GM12878 (cell line): Measurements from ENCODE around the gene TMPRSS4. TPM values are rescaled to one million over a fixed set of nuclear protein-coding genes. Genes with fewer than 3 reads are reported as not detected.

ENCODE experiments used
- ATAC-seq: fragments of 200-7000 bp; cut with Tn5 transposase; 3 replicates; pipeline ENCODE4 v1.9.1; 2020; ENCODE audit warnings: mild to moderate bottlenecking, moderate library complexity
- BruUV-seq: library from RNA; stranded (reverse); fragments of 400-500 nt; replicated peaks from 2 replicates; lab custom pipeline; 2021; lab: Mats Ljungman, UMichigan
- CTCF ChIA-PET: fragments of 300-600 bp; sonication (Branson Sonifier 250); formaldehyde crosslinking; extraction: SDS; loops from one replicate; lab custom pipeline; 2021; ENCODE audit warnings: inconsistent platforms; lab: Yijun Ruan, JAX
- POLR2A ChIA-PET: fragments of 350-600 bp; formaldehyde crosslinking; extraction: SDS; loops from one replicate; lab custom pipeline; 2021; ENCODE audit warnings: inconsistent platforms; lab: Charles Lee
- RAD21 ChIA-PET: fragments of 300-600 bp; sonication (Branson Sonifier 250); formaldehyde crosslinking; loops from one replicate; lab custom pipeline; 2023; ENCODE audit warnings: antibody characterized with exemption; ENCODE audit not compliant: unreplicated experiment; lab: Charles Lee
- SMC1A ChIA-PET: fragments of 300-600 bp; sonication (Branson Sonifier 250); formaldehyde crosslinking; loops from one replicate; lab custom pipeline; 2023; ENCODE audit not compliant: unreplicated experiment, uncharacterized antibody; lab: Charles Lee
- DNase-seq: peaks from one replicate; pipeline ENCODE4 v3.0.0-alpha.2; 2011; ENCODE audit warnings: low read depth, low spot score
- FAIRE-seq: peaks from 3 replicates; lab custom pipeline; 2011; peaks lifted over from hg19 to GRCh38; lab: Jason Lieb, UNC
- H2AFZ ChIP-seq: 2 replicates; pipeline ENCODE4 v1.6.0; 2011; ENCODE audit warnings: low read depth, low read length, control low read depth; ENCODE audit not compliant: control insufficient read depth
- H3K27ac ChIP-seq: 2 replicates; pipeline ENCODE4 v1.5.1; 2011; ENCODE audit warnings: control low read depth; ENCODE audit not compliant: control insufficient read depth, insufficient read depth
- H3K27me3 ChIP-seq, 2 experiments: replicated peaks in 1 of 2; 2 replicates each; pipeline versions ENCODE4 v1.6.0 to v1.6.1; 2011; ENCODE audit warnings: low read length in 1 of 2; ENCODE audit not compliant: control insufficient read depth in 2 of 2, insufficient read depth in 2 of 2
- H3K36me3 ChIP-seq, 2 experiments: 2 replicates each; pipeline ENCODE4 v1.5.1; 2011; ENCODE audit warnings: low read length in 1 of 2; ENCODE audit not compliant: control insufficient read depth in 2 of 2, insufficient read depth in 2 of 2
- H3K4me1 ChIP-seq: 2 replicates; pipeline ENCODE4 v1.6.1; 2011; ENCODE audit warnings: mild to moderate bottlenecking, low read length, moderate library complexity, mixed read lengths; ENCODE audit not compliant: control insufficient read depth, insufficient read depth
- H3K4me2 ChIP-seq: 2 replicates; pipeline ENCODE4 v1.6.0; 2011; ENCODE audit warnings: control low read depth; ENCODE audit not compliant: control insufficient read depth, insufficient read depth
- H3K4me3 ChIP-seq: fragments of 200-600 bp; sonication (generic); 2 replicates; pipeline ENCODE4 v1.5.1; 2016
- H3K79me2 ChIP-seq: 2 replicates; pipeline ENCODE4 v1.6.0; 2011; ENCODE audit warnings: low read length; ENCODE audit not compliant: control insufficient read depth, insufficient read depth
- H3K9ac ChIP-seq: 2 replicates; pipeline ENCODE4 v1.8.0; 2011; ENCODE audit warnings: low read length, control low read depth, mixed read lengths; ENCODE audit not compliant: control insufficient read depth, insufficient read depth
- H3K9me3 ChIP-seq: replicated peaks from 3 replicates; pipeline ENCODE4 v1.5.1; 2011; ENCODE audit warnings: mild to moderate bottlenecking, low read length; ENCODE audit not compliant: control insufficient read depth, insufficient read depth
- H4K20me1 ChIP-seq: 2 replicates; pipeline ENCODE4 v1.6.0; 2011; ENCODE audit not compliant: control insufficient read depth, insufficient read depth
- ATF7 ChIP-seq: fragments of 450-650 bp; IDR thresholded peaks from 2 replicates; pipeline ENCODE4 v1.6.1; 2016; ENCODE audit warnings: low read depth, mild to moderate bottlenecking
- BACH1 ChIP-seq: fragments of 450-650 bp; IDR thresholded peaks from 2 replicates; pipeline ENCODE4 v1.6.1; 2017; ENCODE audit warnings: mild to moderate bottlenecking, borderline replicate concordance
- CBX3 ChIP-seq: fragments of 200-600 bp; sonication (generic); IDR thresholded peaks from 2 replicates; pipeline ENCODE4 v1.6.1; 2016; ENCODE audit warnings: low read depth, borderline replicate concordance
- FOS ChIP-seq: IDR thresholded peaks from 3 replicates; pipeline ENCODE4 v1.6.1; 2011; ENCODE audit warnings: borderline replicate concordance; ENCODE audit not compliant: insufficient read length; ENCODE audit errors: extremely low read depth
- IKZF1 ChIP-seq: fragments of 450-650 bp; conservative IDR thresholded peaks from 2 replicates; pipeline ENCODE4 v1.6.1; 2017; ENCODE audit warnings: antibody characterized with exemption, mild to moderate bottlenecking
- IRF5 ChIP-seq: fragments of 450-650 bp; IDR thresholded peaks from 2 replicates; pipeline ENCODE4 v1.6.1; 2017; ENCODE audit warnings: borderline replicate concordance
- MLLT1 ChIP-seq: fragments of 450-650 bp; IDR thresholded peaks from 2 replicates; pipeline ENCODE4 v1.6.1; 2016; ENCODE audit warnings: mild to moderate bottlenecking
- MYC ChIP-seq: IDR thresholded peaks from 2 replicates; pipeline ENCODE4 v1.6.1; 2011; ENCODE audit warnings: mild to moderate bottlenecking, low read length, moderate library complexity, inconsistent platforms; ENCODE audit not compliant: insufficient read depth, insufficient replicate concordance, insufficient read length, severe bottlenecking
- PBX3 ChIP-seq: IDR thresholded peaks from 2 replicates; pipeline ENCODE4 v1.6.1; 2011; ENCODE audit warnings: mild to moderate bottlenecking, low read depth, low read length, moderate library complexity; ENCODE audit not compliant: insufficient replicate concordance
- POLR2AphosphoS5 ChIP-seq: IDR thresholded peaks from 2 replicates; pipeline ENCODE4 v1.6.1; 2011; ENCODE audit warnings: mild to moderate bottlenecking, low read length, inconsistent platforms
- RAD51 ChIP-seq: fragments of 450-650 bp; IDR thresholded peaks from 2 replicates; pipeline ENCODE4 v1.6.1; 2016; ENCODE audit warnings: moderate library complexity, mild to moderate bottlenecking, inconsistent platforms
- RBBP5 ChIP-seq: fragments of 200-600 bp; sonication (generic); conservative IDR thresholded peaks from 2 replicates; pipeline ENCODE4 v1.6.1; 2016
- SREBF2 ChIP-seq: IDR thresholded peaks from 2 replicates; pipeline ENCODE4 v1.6.1; 2012; ENCODE audit warnings: mild to moderate bottlenecking, low read length
- STAT3 ChIP-seq: IDR thresholded peaks from 2 replicates; pipeline ENCODE4 v1.6.1; 2011; ENCODE audit warnings: low read depth, low read length, improper control_type of control experiment
- SUPT20H ChIP-seq: IDR thresholded peaks from 2 replicates; pipeline ENCODE4 v1.6.1; 2011; ENCODE audit warnings: low read depth, mild to moderate bottlenecking, low read length, moderate library complexity, borderline replicate concordance; ENCODE audit not compliant: control insufficient read depth
- TCF7 ChIP-seq: IDR thresholded peaks from 2 replicates; pipeline ENCODE4 v1.6.1; 2014; ENCODE audit warnings: antibody characterized with exemption, borderline replicate concordance
- YBX1 ChIP-seq: fragments of 450-650 bp; IDR thresholded peaks from 2 replicates; pipeline ENCODE4 v1.6.1; 2016; ENCODE audit warnings: antibody characterized with exemption
- YY1 ChIP-seq: IDR thresholded peaks from 2 replicates; pipeline ENCODE4 v1.6.1; 2011; ENCODE audit warnings: low read depth, mild to moderate bottlenecking, low read length
- ZSCAN29 ChIP-seq: fragments of 450-650 bp; IDR thresholded peaks from 2 replicates; pipeline ENCODE4 v1.6.1; 2017; ENCODE audit warnings: mild to moderate bottlenecking, moderate library complexity
- WGBS: methylation state at CpG from one replicate; pipeline ENCODE4 v1.1.6; 2016; ENCODE audit warnings: low lambda C conversion rate; ENCODE audit not compliant: insufficient replicate concordance, insufficient coverage; ENCODE audit errors: missing lambda C conversion rate; 5-methylcytosine and 5-hydroxymethylcytosine counted together
- in situ Hi-C: fragments of 300-500 bp; cut with MboI; formaldehyde crosslinking; loops from 9 replicates; pipeline ENCODE4 v1.14.3; 2018; ENCODE audit warnings: mixed read lengths
- intact Hi-C: fragments of 100-400 bp; cut with micrococcal nuclease; formaldehyde crosslinking; loops from one replicate; pipeline ENCODE4 v1.14.2; 2022; ENCODE audit not compliant: unreplicated experiment
- polyA plus RNA-seq, 11 experiments: library from polyadenylated mRNA; depleted of rRNA in 4 of 11; unstranded in 6 of 11; stranded (reverse) in 5 of 11; fragments of >200 nt; fragmentation: Nextera tagmentation in 4 of 11; fragmentation: Illumina TruSeq in 1 of 11; extraction: Ambion mirVana in 4 of 11; extraction: Trizol in 1 of 11; gene quantifications; 1 replicate in 1 of 11; 2 replicates in 10 of 11; pipeline versions ENCODE4 v1.2.1 to v1.2.3, GENCODE V29; 2011 to 2016; ENCODE audit warnings: inconsistent platforms in 2 of 11, missing spikeins in 2 of 11, low read depth in 1 of 11
- total RNA-seq, 4 experiments: library from RNA; depleted of rRNA in 3 of 4; stranded (reverse); fragments of >200 nt in 3 of 4; fragmentation: Illumina TruSeq in 1 of 4; extraction: Trizol in 1 of 4; gene quantifications; 2 replicates each; pipeline versions ENCODE4 v1.2.1 to v1.2.3, GENCODE V29; 2013 to 2021

Gene TMPRSS4
- total and polyA plus RNA-seq, 10 of the 15 experiments (the other 5 are each of a cell fraction or from before 2014, with no cell fraction given) = 0.14 to 0.26 TPM; not detected in 8

- ChIA-PET SMC1A (interaction anchor here (1.3 kb wide), 1 partner anchor 34 kb away, joined by 3 read pairs; no protein-coding TSS in a partner anchor), CTCF (interaction anchor here (0.9 kb wide), 2 partner anchors 8 to 18 kb away, joined by 3 read pairs; no protein-coding TSS in a partner anchor), RAD21 (no interaction called here), POLR2A (no interaction called here)
- H2AFZ ChIP-seq = no peak overlapping the region
- ATAC-seq (no peak), DNase-seq (no peak), FAIRE-seq (no peak)
- no TSS peak for BruUV-seq
- in situ Hi-C loops = no loop called here
- no peaks in the 10 kb centered on the region for H3K9me3 ChIP-seq
- H3K4me1 ChIP-seq = no peaks in the 10 kb centered on the region; the same call in 1 of the 2 replicates
- H4K20me1 ChIP-seq = no peaks in the 10 kb centered on the region
- no peaks in the 10 kb centered on the region for H3K79me2 ChIP-seq
- H3K27me3 ChIP-seq = no peaks in the 10 kb centered on the region; a peak in 2 of 4 replicates
- no peak overlapping the region for H3K27ac ChIP-seq
- intact Hi-C loops = no loop called here
- H3K4me2 ChIP-seq = no peak overlapping the region
- no peak overlapping the region for H3K9ac ChIP-seq
- H3K4me3 ChIP-seq = no peak overlapping the region
- no peak for TF ChIP-seq ATF7
- TF ChIP-seq YY1 = no peak
- no peak for TF ChIP-seq POLR2AphosphoS5
- no peak for TF ChIP-seq BACH1
- TF ChIP-seq IKZF1 = no peak
- no peak for TF ChIP-seq YBX1
- TF ChIP-seq MYC = no peak
- TF ChIP-seq TCF7 = no peak
- no peak for TF ChIP-seq IRF5
- no peak for TF ChIP-seq PBX3
- no peak for TF ChIP-seq STAT3
- no peak for TF ChIP-seq FOS
- TF ChIP-seq SUPT20H = no peak
- TF ChIP-seq CBX3 = no peak
- no peak for TF ChIP-seq SREBF2
- no peak for TF ChIP-seq RBBP5
- no peak for TF ChIP-seq RAD51
- TF ChIP-seq ZSCAN29 = no peak
- TF ChIP-seq MLLT1 = no peak
- TF ChIP-seq, all 136 proteins: peak for 0
- H3K36me3 ChIP-seq = no peaks in the 10 kb centered on the region
- 0% methylated on average over 1 of the region's 1 CpG for WGBS
These were observed 37.4 kb downstream of the TMPRSS4 start for GRCh38 chr11:118114266-118114665.
